NCI-H510A treated with DMSO at 0.1 percent for 48 hours (cell line): ENCODE measurements around the gene USE1.

Experiments used
- DNase-seq: peaks from one replicate; lab custom pipeline; 2025; lab: John Stamatoyannopoulos, UW

The USE1 gene

DNA sequence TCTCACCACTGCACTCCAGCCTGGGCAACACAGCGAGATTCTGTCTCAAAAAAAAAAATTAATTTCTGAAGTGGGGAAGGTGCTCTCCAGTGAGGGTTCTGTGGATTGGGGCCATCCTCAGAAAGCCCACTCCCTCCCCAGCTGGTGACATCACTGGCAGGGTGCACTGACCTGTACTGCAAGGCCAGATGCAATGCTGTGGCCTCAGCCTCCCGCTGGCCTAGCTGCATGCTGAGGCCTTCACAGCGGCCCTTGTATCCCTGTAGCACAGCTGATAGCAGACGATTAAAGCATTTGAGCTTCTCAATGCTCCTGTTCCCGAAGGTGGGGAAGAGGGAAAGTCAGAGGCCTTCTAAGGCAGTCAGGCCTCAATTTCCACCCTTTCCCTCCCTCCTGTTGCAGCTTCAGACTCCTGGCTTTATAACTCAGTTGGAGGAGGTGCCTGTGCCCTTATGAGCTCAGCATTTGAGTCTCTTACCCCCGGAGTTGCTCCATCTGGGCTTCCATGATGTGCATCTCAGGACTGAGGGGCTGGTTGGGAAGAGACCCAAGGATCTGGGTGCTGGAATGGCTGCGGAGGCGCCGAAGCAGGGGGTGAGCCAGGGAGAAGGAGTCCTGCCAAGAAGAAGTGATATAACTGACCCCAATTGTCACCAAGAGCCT lies 44.1 kb downstream of the USE1 start:
- DNase-seq, result no peak

DNA sequence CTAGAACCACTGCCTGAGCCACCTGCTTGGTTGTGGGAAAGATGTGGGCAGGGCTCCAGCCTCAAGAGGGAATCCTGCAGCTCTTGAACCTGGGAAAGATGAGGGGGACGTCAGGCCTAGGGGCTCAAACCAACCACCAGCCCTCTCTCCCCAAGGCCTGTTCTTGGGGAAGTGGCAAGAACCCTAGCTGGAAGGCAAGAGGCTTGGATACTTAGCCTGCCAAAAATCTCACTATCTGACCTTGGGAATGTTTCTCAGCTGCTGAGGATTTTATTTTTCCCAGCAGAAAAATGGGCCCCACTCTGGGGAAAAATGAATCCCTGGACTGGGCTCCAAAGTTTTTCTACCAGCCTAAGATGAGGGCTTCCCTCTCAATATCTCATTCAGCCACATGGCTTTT lies 44.8 kb downstream of the USE1 start:
- no peak for DNase-seq

DNA sequence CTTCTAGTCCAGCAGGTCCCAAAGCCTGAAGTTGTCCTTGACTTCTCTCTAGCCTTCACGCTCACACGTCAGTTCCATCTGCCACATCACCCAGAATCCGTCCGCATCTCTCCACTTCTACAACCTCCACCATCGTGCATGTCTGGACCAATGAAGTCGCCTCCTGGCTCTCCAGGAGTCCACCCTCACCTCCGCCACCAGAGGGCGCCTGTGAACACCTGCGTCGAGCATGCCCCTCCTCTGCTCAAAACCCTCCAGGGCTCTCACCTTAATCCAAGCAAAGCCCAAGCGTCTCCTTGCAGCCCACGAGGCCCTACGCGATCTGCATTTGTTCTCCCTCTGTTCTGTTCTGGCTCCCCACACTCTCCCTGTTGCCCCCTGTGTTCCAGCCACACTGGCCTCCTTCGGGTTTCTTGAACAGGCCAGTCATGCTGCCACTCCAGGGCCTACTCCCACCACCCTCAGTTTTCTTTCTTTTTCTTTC lies 45.7 kb downstream of the USE1 start:
- peak; percentile 78 for DNase-seq

DNA sequence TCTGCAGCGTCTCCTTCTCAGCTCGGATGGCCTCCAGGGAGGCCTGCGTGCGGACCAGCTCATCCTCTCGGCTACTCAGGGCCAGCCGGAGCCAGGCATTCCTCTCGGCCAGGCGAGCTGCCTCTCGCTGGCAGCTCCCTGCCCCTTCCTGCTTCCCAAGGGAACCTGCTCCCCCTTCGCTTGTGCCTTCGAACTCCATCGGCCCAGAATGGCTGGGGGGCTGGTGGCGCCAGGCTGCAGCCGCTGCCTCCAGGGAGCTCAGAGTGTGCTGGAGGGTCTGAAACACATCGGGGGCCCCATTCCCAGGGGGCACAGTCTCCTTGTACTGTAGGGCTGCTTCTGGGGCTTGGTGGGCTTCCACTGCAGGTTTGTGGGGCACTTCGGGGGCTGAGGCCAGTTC lies 47.4 kb downstream of the USE1 start:
- no peak for DNase-seq

DNA sequence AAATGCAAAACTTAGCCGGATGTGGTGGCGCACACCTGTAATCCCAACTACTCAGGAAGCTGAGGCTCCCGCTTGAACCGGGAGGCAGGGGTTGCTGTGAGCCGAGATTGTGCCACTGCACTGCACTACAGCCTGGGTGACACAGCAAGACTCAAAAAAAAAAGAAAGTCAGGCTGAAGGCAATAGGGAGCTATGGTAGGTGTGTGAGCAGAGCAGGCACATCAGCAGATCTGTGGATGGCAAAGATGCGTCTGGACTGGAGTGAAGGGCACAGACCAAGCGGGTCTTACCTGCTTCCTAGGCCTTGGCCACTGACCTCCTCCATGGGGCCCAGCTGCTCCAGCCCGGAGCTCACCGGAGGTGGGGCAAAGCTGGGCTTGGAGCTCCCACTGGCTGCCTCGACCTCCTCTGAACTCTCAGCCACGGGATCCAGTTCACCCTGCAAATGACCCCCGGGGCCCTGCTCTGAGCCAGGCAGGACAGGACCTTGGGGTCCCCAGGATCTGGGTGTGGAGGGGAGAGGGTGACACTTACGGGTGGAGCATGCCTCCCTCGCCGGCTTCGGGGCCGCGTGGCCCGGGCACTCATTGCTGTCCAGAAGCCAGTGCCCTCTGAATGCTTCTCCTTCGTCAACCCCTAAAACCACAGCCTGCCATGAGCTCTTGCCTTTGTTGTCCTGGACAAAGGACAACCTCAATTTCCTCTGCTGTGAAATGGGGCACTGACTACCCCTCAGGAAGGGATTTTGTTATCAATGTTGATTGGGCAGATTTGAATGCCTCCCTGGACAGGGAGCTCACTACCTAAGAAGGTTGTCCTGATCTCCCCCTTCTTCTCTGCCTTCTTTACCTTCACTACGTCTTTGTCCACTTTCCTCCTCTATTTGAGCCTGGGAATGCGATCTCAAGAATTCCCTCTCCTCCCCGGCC lies 48.8 kb downstream of the USE1 start:
- DNase-seq, result no peak

DNA sequence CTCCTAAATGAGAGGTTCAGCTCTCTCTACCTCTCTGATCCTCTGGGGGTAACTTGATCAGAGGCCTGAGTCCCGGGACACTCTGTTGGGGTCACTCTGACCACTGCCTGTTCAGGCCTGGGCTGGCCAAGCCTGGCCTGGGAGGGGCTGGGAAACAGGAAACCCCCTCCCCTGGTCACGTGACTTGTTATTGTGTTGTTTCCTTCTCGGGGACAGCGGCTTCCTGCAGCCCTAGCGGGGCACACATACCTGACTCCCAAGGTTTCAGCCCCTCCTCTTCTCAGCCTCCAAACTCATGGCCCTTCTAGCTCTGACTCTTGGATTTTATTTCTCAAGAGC lies 49.5 kb downstream of the USE1 start, which contains the start of gene USHBP1:
USHBP1 (minus strand) TSS at position 105 of the 339 bp plus-strand sequence. CDS start 446 bp downstream, outside the sequence.
- no peak for DNase-seq

DNA sequence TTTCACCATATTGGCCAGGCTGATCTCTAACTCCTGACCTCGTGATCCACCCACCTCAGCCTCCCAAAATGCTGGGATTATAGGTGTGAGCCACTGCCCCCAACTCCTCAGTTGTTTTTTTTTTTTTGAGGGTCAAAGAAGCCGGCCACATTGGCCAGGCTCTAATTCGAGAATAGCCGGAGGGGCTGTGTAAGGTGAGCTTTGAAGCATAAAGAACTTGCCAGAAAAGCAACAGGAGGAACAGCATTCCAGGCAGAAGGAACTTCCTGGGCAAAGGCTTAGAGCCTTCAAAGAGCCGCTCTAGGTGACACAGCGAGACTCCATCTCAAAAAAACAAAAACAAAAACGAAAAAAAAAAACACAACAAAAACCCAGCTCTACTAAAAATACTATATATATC lies 50.9 kb downstream of the USE1 start:
- DNase-seq, result no peak

DNA sequence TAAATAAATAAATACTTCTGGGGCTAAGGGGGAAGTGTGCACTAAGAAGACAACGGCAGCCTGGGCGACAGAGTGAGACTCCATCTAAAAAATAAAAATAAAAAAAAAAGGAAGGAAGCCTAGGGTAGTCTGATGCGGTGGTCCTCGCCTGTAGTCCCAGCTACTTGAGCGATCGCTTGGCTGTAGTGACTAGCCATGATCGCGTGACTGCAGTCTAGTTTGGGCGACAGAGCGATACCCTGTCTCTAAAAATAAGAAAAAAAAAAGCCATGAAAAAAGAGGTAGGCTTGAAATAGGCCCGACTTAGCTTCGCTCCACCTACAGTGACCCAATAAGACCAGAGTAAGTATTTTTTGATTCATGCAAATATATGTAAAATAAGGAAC lies 51.4 kb downstream of the USE1 start:
- DNase-seq, result no peak

DNA sequence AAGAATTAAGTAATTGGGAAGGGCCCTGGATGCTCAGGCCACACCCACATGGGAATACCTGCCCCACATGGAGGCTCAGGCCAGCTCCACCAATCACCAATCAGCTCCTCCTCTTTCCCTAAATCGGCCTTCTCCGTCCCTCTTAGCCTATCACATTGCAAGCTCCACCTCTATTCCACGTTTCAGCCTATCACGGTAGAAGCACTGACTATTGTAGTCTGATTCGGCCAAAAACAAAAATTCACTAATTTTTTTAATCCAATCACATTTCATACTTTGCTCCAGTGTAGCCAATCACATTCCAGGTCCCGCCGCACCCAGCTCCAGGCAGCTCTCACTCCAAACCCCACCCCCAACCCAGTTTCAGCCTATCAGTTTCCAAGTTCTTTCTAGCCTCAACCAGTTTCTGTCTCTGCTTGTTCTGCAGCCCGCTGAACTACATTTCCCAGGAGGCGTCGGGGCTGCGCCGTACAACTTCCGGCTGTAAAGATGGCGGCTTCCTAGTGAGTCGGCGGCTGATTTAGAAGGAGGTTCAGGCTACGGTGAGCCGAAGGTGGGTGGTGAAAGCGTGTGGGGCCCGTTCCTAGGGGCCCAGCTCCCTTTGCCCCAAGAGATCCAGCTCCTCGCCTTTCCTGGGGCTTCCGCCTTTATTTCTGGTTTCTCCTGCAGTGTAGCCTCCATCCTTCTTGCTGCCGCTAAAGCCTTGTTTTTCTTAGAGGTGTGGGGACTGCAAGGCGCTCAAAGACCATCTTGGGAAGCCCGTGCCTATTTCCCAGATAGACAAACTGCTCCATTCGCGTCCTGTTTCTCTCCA lies 52.0 kb downstream of the USE1 start, which contains the start of gene BABAM1:
BABAM1 (plus strand) TSS at position 469 of the 814 bp plus-strand sequence. CDS start 1,364 bp downstream, outside the sequence.
- peak; percentile 97 for DNase-seq

DNA sequence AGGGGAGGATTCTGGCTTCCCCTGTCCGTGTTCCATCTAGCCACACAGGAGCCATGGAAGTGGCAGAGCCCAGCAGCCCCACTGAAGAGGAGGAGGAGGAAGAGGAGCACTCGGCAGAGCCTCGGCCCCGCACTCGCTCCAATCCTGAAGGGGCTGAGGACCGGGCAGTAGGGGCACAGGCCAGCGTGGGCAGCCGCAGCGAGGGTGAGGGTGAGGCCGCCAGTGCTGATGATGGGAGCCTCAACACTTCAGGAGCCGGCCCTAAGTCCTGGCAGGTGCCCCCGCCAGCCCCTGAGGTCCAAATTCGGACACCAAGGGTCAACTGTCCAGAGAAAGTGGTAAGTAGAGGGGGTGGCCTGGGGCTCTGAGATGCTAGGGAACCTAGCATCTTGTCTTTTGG lies 53.6 kb downstream of the USE1 start:
- DNase-seq, result no peak
